NCI-H128 (cell line): ENCODE data around the gene PAFAH1B2.

Experiments used
- DNase-seq: peaks from one replicate; lab custom pipeline; 2025; ENCODE audit not compliant: unreplicated experiment; lab: John Stamatoyannopoulos, UW

Gene PAFAH1B2

DNA sequence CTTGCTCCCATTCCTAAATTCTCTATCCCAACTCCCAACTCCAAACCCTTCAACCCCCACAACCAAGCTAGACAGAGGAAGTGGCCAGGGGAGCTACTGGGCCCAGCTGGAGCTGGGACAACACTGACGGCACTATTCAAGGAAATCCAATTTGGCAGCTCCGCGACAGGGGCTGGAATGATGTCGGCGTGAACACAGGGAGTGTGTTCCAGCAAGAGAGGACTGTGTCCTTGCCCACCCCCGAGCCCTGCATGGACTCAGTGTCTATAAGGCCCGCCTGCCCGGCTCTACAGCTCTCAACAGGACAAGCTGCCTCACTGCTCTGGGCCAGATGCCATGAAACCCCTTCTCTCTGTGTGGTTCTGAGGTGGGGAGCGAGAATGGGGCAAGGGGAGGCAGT, 76.5 kb downstream of the PAFAH1B2 start:
- DNase-seq = no peak

- no peak for DNase-seq
Observed at GRCh38 chr11:117220999-117221774, 77.1 kb downstream of the PAFAH1B2 start.

DNA sequence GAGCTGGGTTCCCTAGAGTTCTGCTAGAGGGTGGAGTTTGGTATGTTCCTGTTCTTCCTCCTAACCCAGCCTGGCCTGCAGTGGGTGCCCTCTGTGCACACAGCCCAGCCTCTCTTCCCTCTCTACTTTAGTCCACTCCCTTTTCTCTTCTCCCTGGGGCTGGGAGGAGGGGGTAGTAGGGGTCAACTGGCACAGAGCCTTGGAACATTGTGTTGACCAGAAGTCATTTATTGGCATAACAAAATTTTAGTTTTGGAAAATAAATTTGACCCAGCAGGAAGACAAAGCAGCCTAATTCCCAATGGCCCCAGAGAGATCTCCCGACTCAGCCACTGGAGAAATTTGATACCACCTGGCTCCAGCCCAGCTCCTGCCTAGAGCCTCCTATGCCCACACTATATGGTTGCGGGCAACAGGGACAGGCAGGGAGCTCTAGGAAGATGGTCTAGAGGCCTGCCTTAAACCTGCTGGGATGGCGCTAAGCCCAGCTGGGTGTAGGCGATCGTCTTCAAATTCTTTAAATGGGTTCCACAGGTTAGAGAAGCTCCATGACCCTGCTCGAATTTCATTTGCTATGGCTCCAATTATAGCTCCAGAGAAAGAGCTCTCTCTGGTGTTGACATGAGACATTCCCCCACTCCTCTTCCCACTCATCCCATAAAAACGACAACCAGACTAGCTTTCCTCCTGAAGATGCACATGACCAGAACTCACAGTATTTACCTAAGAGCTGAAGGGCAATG, 77.9 kb downstream of the PAFAH1B2 start:
- DNase-seq = no peak

DNA sequence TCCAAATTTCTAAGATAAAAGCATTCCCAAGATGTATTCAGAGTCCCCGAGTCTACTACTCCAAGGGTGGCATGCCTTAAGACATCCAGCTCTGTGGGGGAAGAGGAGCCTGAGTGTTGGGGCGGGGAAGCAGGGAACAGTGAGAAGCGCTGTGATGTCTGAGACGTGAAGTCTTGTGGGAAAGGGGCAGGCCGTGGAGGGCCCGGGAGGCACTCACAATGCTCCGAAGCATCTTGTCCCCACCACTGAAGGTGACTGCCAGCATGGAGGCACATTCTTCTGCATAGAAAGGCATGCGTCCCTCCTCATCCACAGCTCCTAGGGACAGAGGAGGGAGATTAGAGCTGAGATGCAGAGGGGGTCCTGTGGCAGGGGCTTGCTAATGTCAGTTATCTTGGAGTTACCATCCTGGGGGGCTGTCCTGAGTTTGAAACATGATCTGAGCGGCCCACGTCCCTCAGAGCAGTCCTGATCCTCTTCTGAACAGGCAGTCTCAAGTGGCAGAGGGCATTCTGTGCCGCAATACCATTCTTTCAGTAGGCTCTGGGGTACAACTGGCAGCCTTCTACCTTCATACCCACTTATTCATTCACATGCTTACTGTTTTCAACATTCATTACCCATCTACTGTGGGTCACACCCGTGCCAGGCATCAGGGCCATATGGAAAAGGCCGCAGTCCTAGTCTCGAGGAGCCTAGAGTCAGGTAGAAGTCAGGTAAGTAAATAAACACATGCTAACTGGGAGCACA, 79.1 kb downstream of the PAFAH1B2 start:
- DNase-seq = no peak

DNA sequence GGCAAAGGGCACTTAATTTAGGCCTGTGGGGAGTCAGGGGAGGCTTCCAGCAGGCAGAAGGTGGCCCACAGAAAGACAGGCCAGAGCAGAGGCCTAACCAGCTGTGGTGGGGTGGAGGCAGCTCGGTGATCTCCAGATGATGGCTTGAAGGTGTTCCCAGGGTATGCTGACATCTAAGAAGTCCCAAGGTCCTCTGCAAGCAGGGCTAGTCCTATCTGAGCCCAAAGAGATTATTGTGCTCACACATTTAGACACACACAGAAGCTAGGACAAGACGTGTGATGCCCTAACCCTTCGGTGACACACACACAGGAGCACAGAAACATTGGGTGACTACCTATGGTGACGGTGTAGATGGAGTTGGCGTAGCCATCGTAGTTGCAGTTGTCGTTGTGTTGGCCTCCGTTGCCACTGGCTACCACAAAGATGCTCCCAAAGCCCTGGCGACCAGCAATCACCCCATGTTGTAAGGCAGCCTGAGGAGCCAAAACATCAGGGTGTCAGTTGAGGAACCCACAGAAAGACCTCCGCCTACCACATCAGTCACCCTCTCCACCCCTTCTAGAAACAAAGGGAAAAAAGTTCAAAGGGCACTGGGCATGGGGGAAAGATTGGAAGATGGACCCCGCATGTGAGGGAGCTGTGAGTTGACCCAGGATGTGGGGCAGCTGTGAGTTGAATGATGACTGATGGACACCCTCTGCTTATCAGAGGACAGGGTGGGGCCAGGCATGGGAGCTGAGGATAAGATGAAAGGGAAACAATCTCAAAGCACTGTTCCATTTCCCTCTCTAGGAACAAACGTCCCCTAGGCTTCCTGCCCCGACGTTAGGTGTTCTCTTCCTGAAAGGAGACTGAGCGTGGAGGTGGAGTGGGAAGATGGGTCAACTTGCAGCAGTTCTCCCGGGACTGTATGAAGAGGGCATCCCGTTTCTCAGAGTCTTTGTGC, 79.9 kb downstream of the PAFAH1B2 start:
- no peak for DNase-seq

- no peak for DNase-seq
Observed at GRCh38 chr11:117225553-117226170, 81.6 kb downstream of the PAFAH1B2 start.
